PC-9 (cell line): ENCODE results near the gene CALN1. TPM values are rescaled to one million over a fixed set of nuclear protein-coding genes. Genes with fewer than 3 reads are reported as not detected.

Source experiments
- BruUV-seq: library from RNA; stranded (reverse); fragments of 400-500 nt; replicated peaks from 2 replicates; lab custom pipeline; 2021; lab: Mats Ljungman, UMichigan
- CTCF ChIA-PET: fragments of 300-600 bp; sonication (Branson Sonifier 250); formaldehyde crosslinking; loops from one replicate; lab custom pipeline; 2022; ENCODE audit warnings: antibody characterized with exemption; lab: Charles Lee
- POLR2A ChIA-PET: fragments of 300-600 bp; sonication (Branson Sonifier 250); formaldehyde crosslinking; loops from one replicate; lab custom pipeline; 2022; ENCODE audit warnings: antibody characterized with exemption; ENCODE audit not compliant: unreplicated experiment; lab: Charles Lee
- DNase-seq, 2 experiments: peaks; one replicate each; pipeline versions ENCODE4 v3.0.0 to v3.0.0-alpha.2; 2015 to 2022; ENCODE audit warnings: mixed read lengths in 1 of 2
- H2AFZ ChIP-seq: fragments of 200-600 bp; sonication (generic); 2 replicates; pipeline ENCODE4 v1.8.1; 2017; ENCODE audit warnings: antibody characterized with exemption
- H3F3A ChIP-seq: fragments of 200-600 bp; sonication (generic); 2 replicates; pipeline ENCODE4 v1.8.1; 2017; ENCODE audit warnings: antibody characterized with exemption, mild to moderate bottlenecking, low read depth; ENCODE audit not compliant: insufficient read depth
- H3K27ac ChIP-seq: fragments of 200-600 bp; sonication (generic); 2 replicates; pipeline ENCODE4 v1.6.1; 2016; ENCODE audit warnings: mixed run types
- H3K27me3 ChIP-seq: fragments of 200-600 bp; sonication (generic); 2 replicates; pipeline ENCODE4 v1.6.1; 2016; ENCODE audit warnings: low read depth, mixed run types; ENCODE audit not compliant: insufficient read depth
- H3K36me3 ChIP-seq: fragments of 200-600 bp; sonication (generic); 2 replicates; pipeline ENCODE4 v1.6.1; 2016; ENCODE audit warnings: low read depth, mixed run types
- H3K4me1 ChIP-seq: fragments of 200-600 bp; sonication (generic); replicated peaks from 2 replicates; pipeline ENCODE4 v1.6.1; 2016; ENCODE audit warnings: mixed run types; ENCODE audit not compliant: insufficient read depth
- H3K4me2 ChIP-seq: fragments of 200-600 bp; sonication (generic); 2 replicates; pipeline ENCODE4 v1.6.1; 2017; ENCODE audit warnings: mixed run types
- H3K4me3 ChIP-seq: fragments of 200-600 bp; sonication (generic); 2 replicates; pipeline ENCODE4 v1.6.1; 2016; ENCODE audit warnings: mixed run types
- H3K79me2 ChIP-seq: fragments of 200-600 bp; sonication (generic); 2 replicates; pipeline ENCODE4 v1.6.1; 2017; ENCODE audit warnings: low read depth, mixed run types
- H3K9me2 ChIP-seq: fragments of 200-600 bp; sonication (generic); 2 replicates; pipeline ENCODE4 v1.8.1; 2017; ENCODE audit warnings: mild to moderate bottlenecking; ENCODE audit not compliant: insufficient read depth
- H3K9me3 ChIP-seq: fragments of 200-600 bp; sonication (generic); 2 replicates; pipeline ENCODE4 v1.8.1; 2016; ENCODE audit warnings: low read depth; ENCODE audit not compliant: insufficient read depth
- H4K20me1 ChIP-seq: fragments of 200-600 bp; sonication (generic); 2 replicates; pipeline ENCODE4 v1.8.1; 2017; ENCODE audit not compliant: insufficient read depth
- CTCF ChIP-seq: fragments of 200-600 bp; sonication (generic); conservative IDR thresholded peaks from 2 replicates; pipeline ENCODE4 v1.6.1; 2017; ENCODE audit warnings: mixed run types, antibody characterized with exemption, mild to moderate bottlenecking, moderate library complexity
- EZH2 ChIP-seq: fragments of 200-600 bp; sonication (generic); IDR thresholded peaks from 2 replicates; pipeline ENCODE4 v1.8.0; 2017; ENCODE audit warnings: antibody characterized with exemption, low read depth
- intact Hi-C: fragments of 100-400 bp; cut with micrococcal nuclease; formaldehyde crosslinking; loops from one replicate; pipeline ENCODE4 v1.10.0; 2022; ENCODE audit not compliant: unreplicated experiment
- total RNA-seq: library from RNA; stranded (reverse); gene quantifications from 2 replicates; pipeline ENCODE4 v1.2.3, GENCODE V29; 2021

CALN1 gene
- total RNA-seq, 1 experiment from 2014 or later: not detected

GRCh38 chr7:71735961-71736556, 676.1 kb downstream of the CALN1 start:
- Histone ChIP-seq H3F3A (no peaks in the 10 kb centered on the region), H3K27ac (no peak overlapping the region), H3K36me3 (no peaks in the 10 kb centered on the region), H3K27me3 (peaks cover 25% of the 10 kb centered on the region), H3K79me2 (no peaks in the 10 kb centered on the region), H3K9me3 (no peaks in the 10 kb centered on the region), H4K20me1 (no peaks in the 10 kb centered on the region), H3K4me3 (no peak overlapping the region), H3K9me2 (no peaks in the 10 kb centered on the region), H3K4me1 (no peaks in the 10 kb centered on the region), H2AFZ (no peak overlapping the region), H3K4me2 (no peak overlapping the region)
- peak; percentile 81 for TF ChIP-seq CTCF
- no peak for TF ChIP-seq EZH2
- BruUV-seq: no TSS peak
- POLR2A ChIA-PET: no interaction called here
- DNase-seq: peak in 1 of 2 experiments; percentile 51
- CTCF ChIA-PET: no interaction called here
- intact Hi-C loops: loop anchor here (1.0 kb wide), 1 partner anchor 879 kb away; no protein-coding TSS in a partner anchor

- intact Hi-C loops: loop anchor here (1.0 kb wide), 1 partner anchor 904 kb away; no protein-coding TSS in a partner anchor
- Histone ChIP-seq H3K4me2 (no peak overlapping the region), H2AFZ (no peak overlapping the region), H3K27ac (no peak overlapping the region), H3K36me3 (no peaks in the 10 kb centered on the region), H3F3A (no peaks in the 10 kb centered on the region), H3K4me1 (no peaks in the 10 kb centered on the region), H3K4me3 (no peak overlapping the region), H3K27me3 (peaks cover 14% of the 10 kb centered on the region), H3K9me2 (no peaks in the 10 kb centered on the region), H4K20me1 (no peaks in the 10 kb centered on the region), H3K79me2 (no peaks in the 10 kb centered on the region), H3K9me3 (no peaks in the 10 kb centered on the region)
- ChIA-PET POLR2A (no interaction called here), CTCF (no interaction called here)
- BruUV-seq: no TSS peak
- TF ChIP-seq CTCF (peak; percentile 91), EZH2 (no peak)
- peak; percentile 46 to 64 for DNase-seq
These were observed 678.8 kb downstream of the CALN1 start for GRCh38 chr7:71733107-71733870.

- CTCF ChIA-PET: no interaction called here
These were observed 680.4 kb downstream of the CALN1 start for GRCh38 chr7:71731740-71732139.

More at GRCh38 chr7:71731740-71732139, 680.4 kb downstream of the CALN1 start:
- Histone ChIP-seq H3F3A (no peaks in the 10 kb centered on the region), H3K9me3 (no peaks in the 10 kb centered on the region), H2AFZ (no peak overlapping the region), H3K4me3 (no peak overlapping the region), H3K27me3 (peaks cover 24% of the 10 kb centered on the region), H3K36me3 (no peaks in the 10 kb centered on the region), H3K4me2 (no peak overlapping the region), H3K9me2 (no peaks in the 10 kb centered on the region), H4K20me1 (no peaks in the 10 kb centered on the region), H3K79me2 (no peaks in the 10 kb centered on the region), H3K27ac (no peak overlapping the region), H3K4me1 (no peaks in the 10 kb centered on the region)
- TF ChIP-seq EZH2 (no peak), CTCF (no peak)
- POLR2A ChIA-PET: no interaction called here
- intact Hi-C loops: no loop called here
- no peak for DNase-seq
- BruUV-seq: no TSS peak
